Endothelial cell (in vitro differentiated cells): Measurements from ENCODE around the gene XXYLT1. TPM values are rescaled to one million over a fixed set of nuclear protein-coding genes. Genes with fewer than 3 reads are reported as not detected.
"Not testable (repeated sequence)": the region's sequence is repeated elsewhere in the genome, so short reads cannot be mapped to it uniquely, and the experiment has no call there.

Source experiments
- DNase-seq: peaks from one replicate; pipeline ENCODE4 v3.0.0; 2021; ENCODE audit warnings: low spot score
- H3K27ac Mint-ChIP-seq: one replicate; pipeline ENCODE4 v1.8.0; 2021; ENCODE audit warnings: mixed read lengths, inconsistent platforms; ENCODE audit not compliant: unreplicated experiment
- H3K27me3 Mint-ChIP-seq: one replicate; pipeline ENCODE4 v1.8.0; 2021; ENCODE audit warnings: mild to moderate bottlenecking, moderate library complexity, mixed read lengths, inconsistent platforms; ENCODE audit not compliant: unreplicated experiment
- H3K36me3 Mint-ChIP-seq: one replicate; pipeline ENCODE4 v1.8.0; 2021; ENCODE audit warnings: mild to moderate bottlenecking, low read depth, mixed read lengths, inconsistent platforms; ENCODE audit not compliant: unreplicated experiment
- H3K4me1 Mint-ChIP-seq: one replicate; pipeline ENCODE4 v1.8.0; 2021; ENCODE audit warnings: mild to moderate bottlenecking, mixed read lengths, inconsistent platforms; ENCODE audit not compliant: unreplicated experiment
- H3K4me3 Mint-ChIP-seq: one replicate; pipeline ENCODE4 v1.8.0; 2021; ENCODE audit warnings: mild to moderate bottlenecking, mixed read lengths, inconsistent platforms; ENCODE audit not compliant: unreplicated experiment
- H3K9me3 Mint-ChIP-seq: one replicate; pipeline ENCODE4 v1.8.0; 2021; ENCODE audit warnings: mixed read lengths, inconsistent platforms; ENCODE audit not compliant: unreplicated experiment
- CTCF ChIP-seq: fragments of 200-600 bp; sonication (generic); IDR thresholded peaks from one replicate; pipeline ENCODE4 v1.5.0; 2021; ENCODE audit warnings: antibody characterized with exemption; ENCODE audit not compliant: unreplicated experiment
- total RNA-seq: library from RNA; stranded (reverse); fragmentation: NEBNext Ultra II Directional; extraction: Animal tissue kit (Norgen Biotek cat#: 25700); gene quantifications from one replicate; pipeline ENCODE4 v1.2.1, GENCODE V29; 2021; ENCODE audit not compliant: unreplicated experiment

The XXYLT1 gene
- total RNA-seq, 1 donor from 2014 or later = 25.0 TPM

GRCh38 chr3:195188426-195188927 is 82.5 kb downstream of the XXYLT1 start:
- H3K27ac Mint-ChIP-seq = peak overlapping the region; percentile 20

GRCh38 chr3:195187609-195188425 is 83.1 kb downstream of the XXYLT1 start:
- DNase-seq = no peak
- peak overlapping the region; percentile 48 for H3K27ac Mint-ChIP-seq

More at GRCh38 chr3:195188426-195188927, 82.5 kb downstream of the XXYLT1 start:
- Mint-ChIP-seq H3K36me3 (peaks cover 13% of the 10 kb centered on the region), H3K27me3 (peaks cover 9% of the 10 kb centered on the region), H3K4me3 (no peak overlapping the region), H3K9me3 (peaks cover 5% of the 10 kb centered on the region), H3K4me1 (peaks cover 45% of the 10 kb centered on the region)
- TF ChIP-seq CTCF = no peak
- DNase-seq = no peak

GRCh38 chr3:195186710-195187047 is 84.3 kb downstream of the XXYLT1 start:
- not testable (repeated sequence) for H3K9me3 Mint-ChIP-seq, H3K27ac Mint-ChIP-seq, H3K27me3 Mint-ChIP-seq, DNase-seq
- peaks cover 13% of the 10 kb centered on the region for H3K36me3 Mint-ChIP-seq
- H3K4me3 Mint-ChIP-seq = peak overlapping the region; percentile 7
- peaks cover 63% of the 10 kb centered on the region for H3K4me1 Mint-ChIP-seq

More at GRCh38 chr3:195187609-195188425, 83.1 kb downstream of the XXYLT1 start:
- Mint-ChIP-seq H3K9me3 (peaks cover 5% of the 10 kb centered on the region), H3K4me1 (peaks cover 52% of the 10 kb centered on the region), H3K36me3 (peaks cover 13% of the 10 kb centered on the region), H3K27me3 (peaks cover 9% of the 10 kb centered on the region), H3K4me3 (no peak overlapping the region)
- TF ChIP-seq CTCF = no peak

GRCh38 chr3:195186041-195186709 is 84.8 kb downstream of the XXYLT1 start:
- Mint-ChIP-seq H3K4me1 (peaks cover 68% of the 10 kb centered on the region), H3K9me3 (no peaks in the 10 kb centered on the region)
- DNase-seq = no peak

GRCh38 chr3:195185583-195185982 is 85.4 kb downstream of the XXYLT1 start:
- Mint-ChIP-seq H3K9me3 (no peaks in the 10 kb centered on the region), H3K27me3 (peaks cover 10% of the 10 kb centered on the region), H3K27ac (no peak overlapping the region), H3K4me3 (no peak overlapping the region), H3K4me1 (peaks cover 74% of the 10 kb centered on the region), H3K36me3 (peaks cover 13% of the 10 kb centered on the region)
- TF ChIP-seq CTCF = no peak
- DNase-seq = no peak

More at GRCh38 chr3:195186041-195186709, 84.8 kb downstream of the XXYLT1 start:
- Mint-ChIP-seq H3K27me3 (peaks cover 9% of the 10 kb centered on the region), H3K4me3 (peak overlapping the region; percentile 9), H3K27ac (no peak overlapping the region), H3K36me3 (peaks cover 13% of the 10 kb centered on the region)
- no peak for TF ChIP-seq CTCF
